ENCODE results near the gene LRRC8D.
"Not testable (repeated sequence)": the region's sequence is repeated elsewhere in the genome, so short reads cannot be mapped to it uniquely, and the experiment has no call there.

LRRC8D gene
- total RNA-seq = 22.2 to 35.3 (median 34.5) reads per million in 3 donors

DNA sequence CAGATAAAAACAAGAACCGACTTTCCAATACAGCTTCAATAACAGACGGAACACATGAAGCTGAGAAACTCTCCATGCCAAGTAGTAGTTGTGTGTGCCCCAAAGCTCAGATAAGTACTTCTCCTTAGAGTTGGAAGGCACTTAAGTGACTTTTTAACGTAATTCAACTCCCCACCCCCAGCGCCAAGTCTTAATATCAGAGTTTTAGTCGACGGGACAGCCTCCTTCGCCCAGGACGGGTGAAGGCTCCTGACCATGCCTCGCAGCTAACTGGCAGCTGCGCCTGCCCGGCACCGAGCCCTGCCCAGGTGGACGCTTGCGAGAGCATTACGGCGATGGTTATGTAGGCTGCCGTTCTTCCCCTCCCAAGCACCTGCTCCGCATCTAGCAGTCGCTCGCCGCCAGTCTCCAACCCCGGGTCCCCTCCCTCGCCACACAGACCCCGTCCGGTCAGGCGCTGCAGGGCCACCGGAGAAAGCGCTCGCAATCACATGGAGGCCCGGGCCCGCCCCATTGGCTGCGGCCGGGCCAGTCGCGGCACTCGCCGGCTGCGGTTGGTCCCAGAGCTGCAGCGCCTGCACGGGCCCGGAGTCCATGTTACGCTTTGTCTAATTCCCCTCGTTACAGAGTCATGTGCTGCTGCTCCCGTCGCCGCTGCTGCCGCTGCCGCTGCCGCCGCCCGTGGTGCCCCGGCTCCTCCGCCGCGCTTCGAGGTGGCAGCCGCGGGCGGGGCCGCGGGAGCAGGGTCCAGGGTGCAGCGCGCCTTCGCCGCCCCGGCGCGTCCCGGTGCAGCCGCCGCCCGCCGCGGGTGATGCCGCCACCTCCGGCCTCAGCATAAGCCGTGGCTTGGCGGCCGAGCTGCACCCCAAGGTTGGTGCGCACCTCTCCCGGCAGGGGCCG is at the start of gene LRRC8D:
Gene LRRC8D (plus strand): TSS at position 611 of the 900 bp plus-strand sequence. CDS start 112,037 bp downstream, outside the sequence.
- Histone ChIP-seq H3K9me3 (ENCODE audit: control insufficient read depth, low read length) (no peaks in the 10 kb centered on the region), H3K4me1 (ENCODE audit: control insufficient read depth, insufficient read depth, low read length, poor library complexity, severe bottlenecking) (peaks cover 12% of the 10 kb centered on the region), H3K4me3 (ENCODE audit: insufficient read depth, low read depth, low read length, poor library complexity, severe bottlenecking) (peak within 1 kb of the TSS; percentile 90), H3K27ac (ENCODE audit: insufficient read depth, low read length, poor library complexity, severe bottlenecking) (peak within 1 kb of the TSS; percentile 62), H3K27me3 (replicated peaks; ENCODE audit: control insufficient read depth, insufficient read depth, low read length, poor library complexity, severe bottlenecking) (no peaks in the 10 kb centered on the region), H3K36me3 (ENCODE audit: control insufficient read depth, insufficient read depth, low read length) (no peaks in the 10 kb centered on the region)
- peak; percentile 59 to 68 (median 63) for DNase-seq

DNA sequence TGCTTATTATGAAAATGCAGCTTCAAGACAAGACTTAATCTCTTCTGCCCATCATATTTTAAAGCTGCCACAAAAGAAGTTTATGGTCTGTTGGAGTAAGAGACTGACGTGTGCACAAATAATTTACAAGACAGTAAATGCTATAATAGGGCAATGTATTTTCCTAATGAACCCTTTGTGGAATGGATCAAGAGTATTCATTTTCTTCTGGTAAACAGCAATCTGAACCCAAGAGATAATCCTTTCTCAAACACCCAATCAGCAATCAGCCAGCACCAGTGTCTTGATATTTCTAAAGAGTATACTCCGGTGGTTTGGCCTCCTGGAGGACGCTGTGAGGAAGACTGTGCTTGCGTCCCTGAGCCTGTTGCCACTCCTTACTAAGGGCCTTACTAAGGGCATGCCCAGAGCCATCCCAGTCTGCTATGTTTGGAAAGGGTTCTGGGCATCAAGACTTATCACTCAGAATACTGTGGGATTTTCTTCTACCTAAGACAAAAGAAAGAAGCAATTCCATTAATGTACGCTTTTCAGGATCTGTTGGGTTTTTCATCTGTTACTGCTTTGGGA is 48.8 kb upstream of the LRRC8D start:
- H3K9me3 ChIP-seq (ENCODE audit: control insufficient read depth, low read length) = no peaks in the 10 kb centered on the region
- H3K4me3 ChIP-seq (ENCODE audit: insufficient read depth, low read depth, low read length, poor library complexity, severe bottlenecking) = no peak overlapping the region
- H3K27me3 ChIP-seq (replicated peaks; ENCODE audit: control insufficient read depth, insufficient read depth, low read length, poor library complexity, severe bottlenecking) = no peaks in the 10 kb centered on the region
- DNase-seq = no peak
- H3K4me1 ChIP-seq (ENCODE audit: control insufficient read depth, insufficient read depth, low read length, poor library complexity, severe bottlenecking) = no peaks in the 10 kb centered on the region
- no peak overlapping the region for H3K27ac ChIP-seq (ENCODE audit: insufficient read depth, low read length, poor library complexity, severe bottlenecking)
- H3K36me3 ChIP-seq (ENCODE audit: control insufficient read depth, insufficient read depth, low read length) = no peaks in the 10 kb centered on the region

DNA sequence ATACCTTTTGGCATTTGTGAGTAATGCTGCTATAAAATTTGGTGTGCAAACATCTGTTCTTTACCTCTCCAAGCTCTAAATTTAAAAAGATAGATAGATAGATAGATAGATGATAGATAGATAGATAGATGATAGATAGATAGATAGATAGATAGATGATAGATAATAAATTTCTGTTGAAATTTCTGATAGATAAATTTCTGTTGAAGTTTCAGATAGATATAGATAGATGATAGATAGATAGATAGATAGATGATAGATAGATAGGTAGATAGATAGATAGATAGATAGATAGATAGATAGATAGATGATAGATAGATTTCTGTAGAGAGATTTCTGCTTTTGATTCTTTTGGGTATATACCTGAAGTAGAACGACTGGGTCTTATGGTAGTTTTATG is 44.7 kb upstream of the LRRC8D start:
- not testable (repeated sequence) for H3K27me3 ChIP-seq (replicated peaks; ENCODE audit: control insufficient read depth, insufficient read depth, low read length, poor library complexity, severe bottlenecking); DNase-seq; H3K27ac ChIP-seq (ENCODE audit: insufficient read depth, low read length, poor library complexity, severe bottlenecking); H3K36me3 ChIP-seq (ENCODE audit: control insufficient read depth, insufficient read depth, low read length); H3K9me3 ChIP-seq (ENCODE audit: control insufficient read depth, low read length); H3K4me3 ChIP-seq (ENCODE audit: insufficient read depth, low read depth, low read length, poor library complexity, severe bottlenecking); H3K4me1 ChIP-seq (ENCODE audit: control insufficient read depth, insufficient read depth, low read length, poor library complexity, severe bottlenecking)

DNA sequence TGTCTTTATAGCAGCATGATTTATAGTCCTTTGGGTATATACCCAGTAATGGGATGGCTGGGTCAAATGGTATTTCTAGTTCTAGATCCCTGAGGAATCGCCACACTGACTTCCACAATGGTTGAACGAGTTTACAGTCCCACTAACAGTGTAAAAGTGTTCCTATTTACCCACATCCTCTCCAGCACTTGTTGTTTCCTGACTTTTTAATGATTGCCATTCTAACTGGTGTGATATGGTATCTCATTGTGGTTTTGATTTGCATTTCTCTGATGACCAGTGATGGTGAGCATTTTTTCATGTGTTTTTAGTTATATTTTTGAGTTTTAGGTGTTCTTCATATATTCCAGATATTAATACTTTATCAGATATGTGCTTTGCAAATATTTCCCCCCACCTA is 43.6 kb upstream of the LRRC8D start:
- H3K36me3 ChIP-seq (ENCODE audit: control insufficient read depth, insufficient read depth, low read length); H3K4me1 ChIP-seq (ENCODE audit: control insufficient read depth, insufficient read depth, low read length, poor library complexity, severe bottlenecking); DNase-seq; H3K4me3 ChIP-seq (ENCODE audit: insufficient read depth, low read depth, low read length, poor library complexity, severe bottlenecking); H3K27me3 ChIP-seq (replicated peaks; ENCODE audit: control insufficient read depth, insufficient read depth, low read length, poor library complexity, severe bottlenecking); H3K9me3 ChIP-seq (ENCODE audit: control insufficient read depth, low read length); H3K27ac ChIP-seq (ENCODE audit: insufficient read depth, low read length, poor library complexity, severe bottlenecking): not testable (repeated sequence)

DNA sequence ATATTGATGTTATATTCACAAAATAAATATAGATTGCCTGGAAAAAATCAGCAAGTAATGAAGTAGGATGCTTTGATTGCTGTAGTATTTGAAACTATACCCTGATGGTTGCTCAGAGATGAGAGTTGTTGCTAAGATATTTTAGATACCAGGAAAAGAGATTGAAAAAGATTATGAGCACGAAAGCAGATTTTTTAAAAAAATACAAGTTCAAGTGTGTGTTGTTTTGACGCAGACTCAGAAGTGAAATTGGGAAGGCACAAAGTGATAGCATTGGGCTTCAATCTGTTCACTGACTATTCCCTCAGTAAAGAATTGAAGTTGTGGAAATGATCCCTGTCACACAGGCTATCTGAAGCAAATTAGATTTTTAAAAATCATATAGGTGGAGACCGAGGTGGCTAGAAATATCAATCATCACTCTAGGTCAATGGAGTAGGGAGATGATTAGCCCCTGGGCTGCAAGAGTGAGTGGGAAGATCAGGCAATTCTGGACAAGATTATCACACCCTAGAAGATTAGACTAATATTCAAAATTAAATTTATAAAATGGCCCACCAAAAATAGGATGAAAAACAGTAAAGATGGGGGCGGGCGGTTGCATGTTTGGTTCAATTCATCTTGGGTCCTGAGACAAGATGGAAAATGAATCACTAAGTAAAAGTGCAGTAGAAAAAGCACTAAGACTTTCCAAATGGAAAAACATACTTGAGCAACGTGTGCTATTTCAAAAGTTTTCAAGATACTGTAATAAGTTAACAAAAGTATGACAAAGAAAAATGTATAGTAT is 41.5 kb upstream of the LRRC8D start:
- no peak overlapping the region for H3K27ac ChIP-seq (ENCODE audit: insufficient read depth, low read length, poor library complexity, severe bottlenecking)
- DNase-seq = no peak

DNA sequence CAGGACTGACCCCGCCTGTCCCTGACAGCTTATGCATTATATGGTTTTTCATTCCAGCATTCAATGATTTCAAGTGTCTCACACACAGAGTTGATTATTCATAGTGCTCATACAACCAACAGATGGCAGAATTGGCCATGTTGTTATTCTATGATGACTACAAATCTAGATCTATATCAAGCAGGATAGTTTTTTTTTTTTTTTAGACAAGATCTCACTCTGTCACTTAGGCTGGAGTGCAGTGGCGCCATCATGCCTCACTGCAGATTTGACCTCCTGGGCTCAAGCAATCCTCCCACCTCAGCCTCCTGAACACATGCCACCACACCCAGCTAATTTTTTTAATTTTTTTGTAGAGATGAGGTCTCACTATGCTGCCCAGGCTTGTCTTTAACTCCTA is 40.1 kb upstream of the LRRC8D start:
- Histone ChIP-seq H3K36me3 (ENCODE audit: control insufficient read depth, insufficient read depth, low read length) (no peaks in the 10 kb centered on the region), H3K4me1 (ENCODE audit: control insufficient read depth, insufficient read depth, low read length, poor library complexity, severe bottlenecking) (peaks cover 7% of the 10 kb centered on the region), H3K9me3 (ENCODE audit: control insufficient read depth, low read length) (no peaks in the 10 kb centered on the region), H3K27me3 (replicated peaks; ENCODE audit: control insufficient read depth, insufficient read depth, low read length, poor library complexity, severe bottlenecking) (no peaks in the 10 kb centered on the region), H3K4me3 (ENCODE audit: insufficient read depth, low read depth, low read length, poor library complexity, severe bottlenecking) (no peak overlapping the region), H3K27ac (ENCODE audit: insufficient read depth, low read length, poor library complexity, severe bottlenecking) (no peak overlapping the region)
- no peak for DNase-seq

More for the DNA sequence above, 41.5 kb upstream of the LRRC8D start:
- Histone ChIP-seq H3K36me3 (ENCODE audit: control insufficient read depth, insufficient read depth, low read length) (no peaks in the 10 kb centered on the region), H3K9me3 (ENCODE audit: control insufficient read depth, low read length) (no peaks in the 10 kb centered on the region), H3K4me1 (ENCODE audit: control insufficient read depth, insufficient read depth, low read length, poor library complexity, severe bottlenecking) (peaks cover 7% of the 10 kb centered on the region), H3K4me3 (ENCODE audit: insufficient read depth, low read depth, low read length, poor library complexity, severe bottlenecking) (no peak overlapping the region), H3K27me3 (replicated peaks; ENCODE audit: control insufficient read depth, insufficient read depth, low read length, poor library complexity, severe bottlenecking) (no peaks in the 10 kb centered on the region)

DNA sequence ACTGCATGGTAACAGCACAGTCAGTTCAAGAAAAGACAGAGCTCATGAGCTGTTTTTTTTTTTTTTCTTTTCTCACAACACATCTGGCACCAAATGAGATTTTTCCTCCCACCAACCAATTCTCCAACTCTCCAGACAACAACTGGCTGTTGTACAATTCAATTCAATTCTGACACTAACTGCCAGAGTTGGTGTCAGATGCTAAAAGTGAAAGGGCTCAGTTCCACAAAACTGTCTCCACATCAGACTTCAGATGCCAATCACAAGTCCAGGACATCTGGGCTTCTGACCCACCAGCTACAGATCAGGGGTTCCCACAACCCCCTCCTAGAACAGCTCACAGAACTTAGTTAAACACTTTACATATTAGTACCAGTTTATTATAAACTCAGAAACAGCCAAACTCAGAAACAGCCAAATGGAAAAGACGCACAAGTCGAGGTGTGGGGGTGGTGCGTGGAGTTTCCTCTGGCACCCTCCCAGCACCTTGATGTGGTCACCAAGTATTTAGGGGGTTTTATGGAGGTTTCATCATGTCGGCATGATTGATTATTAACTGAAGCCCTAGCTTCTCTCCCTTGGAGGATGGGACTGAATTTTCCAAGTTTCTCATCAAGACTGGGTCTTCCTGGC is 39.2 kb upstream of the LRRC8D start:
- peaks cover 7% of the 10 kb centered on the region for H3K4me1 ChIP-seq (ENCODE audit: control insufficient read depth, insufficient read depth, low read length, poor library complexity, severe bottlenecking)
- no peak overlapping the region for H3K4me3 ChIP-seq (ENCODE audit: insufficient read depth, low read depth, low read length, poor library complexity, severe bottlenecking)
- H3K9me3 ChIP-seq (ENCODE audit: control insufficient read depth, low read length) = no peaks in the 10 kb centered on the region
- H3K27ac ChIP-seq (ENCODE audit: insufficient read depth, low read length, poor library complexity, severe bottlenecking) = no peak overlapping the region
- no peaks in the 10 kb centered on the region for H3K36me3 ChIP-seq (ENCODE audit: control insufficient read depth, insufficient read depth, low read length)
- no peaks in the 10 kb centered on the region for H3K27me3 ChIP-seq (replicated peaks; ENCODE audit: control insufficient read depth, insufficient read depth, low read length, poor library complexity, severe bottlenecking)
- peak in 1 of 3 donors; percentile 36 for DNase-seq

DNA sequence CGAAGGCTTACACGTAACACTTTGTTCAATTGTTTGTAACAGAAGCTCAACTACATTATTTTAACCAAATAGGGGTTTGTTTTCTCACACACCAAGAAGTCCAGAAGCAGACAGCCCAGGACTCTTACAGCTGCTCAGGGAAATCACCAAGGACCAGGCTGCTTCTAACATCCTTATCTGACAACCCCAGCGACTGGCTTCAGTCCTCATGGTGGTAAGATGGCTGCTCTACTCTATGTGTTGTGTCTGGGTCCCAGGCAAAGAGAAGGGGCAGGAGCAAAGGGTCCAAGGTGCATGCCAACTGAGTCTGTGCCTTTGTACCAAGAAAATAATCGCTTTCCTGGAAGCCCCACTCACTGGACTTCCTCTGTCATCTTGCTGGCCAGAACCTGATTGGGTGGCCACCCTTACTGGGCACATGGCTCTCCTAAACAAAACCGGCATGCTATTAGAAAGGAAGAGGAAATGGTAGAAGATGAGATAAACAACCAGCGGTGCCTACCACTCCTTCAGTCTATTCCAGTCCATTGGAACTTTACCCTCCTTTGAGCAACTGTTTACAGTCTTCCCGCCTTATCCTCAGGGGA is 34.1 kb upstream of the LRRC8D start:
- Histone ChIP-seq H3K27ac (ENCODE audit: insufficient read depth, low read length, poor library complexity, severe bottlenecking) (no peak overlapping the region), H3K9me3 (ENCODE audit: control insufficient read depth, low read length) (no peaks in the 10 kb centered on the region), H3K4me1 (ENCODE audit: control insufficient read depth, insufficient read depth, low read length, poor library complexity, severe bottlenecking) (no peaks in the 10 kb centered on the region), H3K36me3 (ENCODE audit: control insufficient read depth, insufficient read depth, low read length) (no peaks in the 10 kb centered on the region), H3K27me3 (replicated peaks; ENCODE audit: control insufficient read depth, insufficient read depth, low read length, poor library complexity, severe bottlenecking) (no peaks in the 10 kb centered on the region), H3K4me3 (ENCODE audit: insufficient read depth, low read depth, low read length, poor library complexity, severe bottlenecking) (no peak overlapping the region)
- DNase-seq = no peak

DNA sequence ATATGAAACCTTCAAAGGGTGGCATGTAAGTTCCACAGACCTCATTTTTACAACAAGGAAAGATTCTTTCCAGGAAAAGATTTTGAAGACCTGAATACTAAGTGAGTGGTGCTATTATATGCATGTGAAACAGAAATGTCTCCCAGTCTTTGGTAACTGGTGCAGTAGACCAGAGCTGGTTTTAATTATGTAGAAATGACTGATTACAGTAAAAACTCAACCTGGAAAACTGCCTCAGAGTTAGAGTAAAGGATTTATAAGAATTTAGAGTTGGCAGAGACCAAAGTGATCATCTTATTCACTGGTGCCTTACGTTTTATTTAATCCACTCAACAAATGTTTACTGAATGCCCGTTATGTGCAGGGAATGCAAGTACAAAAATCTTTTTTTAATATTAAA is 30.2 kb upstream of the LRRC8D start:
- Histone ChIP-seq H3K9me3 (ENCODE audit: control insufficient read depth, low read length) (no peaks in the 10 kb centered on the region), H3K27me3 (replicated peaks; ENCODE audit: control insufficient read depth, insufficient read depth, low read length, poor library complexity, severe bottlenecking) (no peaks in the 10 kb centered on the region), H3K4me3 (ENCODE audit: insufficient read depth, low read depth, low read length, poor library complexity, severe bottlenecking) (no peak overlapping the region), H3K27ac (ENCODE audit: insufficient read depth, low read length, poor library complexity, severe bottlenecking) (no peak overlapping the region), H3K4me1 (ENCODE audit: control insufficient read depth, insufficient read depth, low read length, poor library complexity, severe bottlenecking) (no peaks in the 10 kb centered on the region), H3K36me3 (ENCODE audit: control insufficient read depth, insufficient read depth, low read length) (no peaks in the 10 kb centered on the region)
- DNase-seq = no peak

Data from effector memory CD4-positive, alpha-beta T cell (primary cell).